ENCODE results near the gene PLEKHO2.
A peak's percentile ranks its signal among the peaks of the same experiment; 100 is the strongest.

The PLEKHO2 gene

GRCh38 chr15:64895285-64896065 is 53.8 kb downstream of the PLEKHO2 start:
- DNase-seq: no peak

- no peak for DNase-seq
Measured at GRCh38 chr15:64896371-64897069, 54.8 kb downstream of the PLEKHO2 start.

GRCh38 chr15:64897345-64897985 is 55.8 kb downstream of the PLEKHO2 start:
- DNase-seq: no peak

DNA sequence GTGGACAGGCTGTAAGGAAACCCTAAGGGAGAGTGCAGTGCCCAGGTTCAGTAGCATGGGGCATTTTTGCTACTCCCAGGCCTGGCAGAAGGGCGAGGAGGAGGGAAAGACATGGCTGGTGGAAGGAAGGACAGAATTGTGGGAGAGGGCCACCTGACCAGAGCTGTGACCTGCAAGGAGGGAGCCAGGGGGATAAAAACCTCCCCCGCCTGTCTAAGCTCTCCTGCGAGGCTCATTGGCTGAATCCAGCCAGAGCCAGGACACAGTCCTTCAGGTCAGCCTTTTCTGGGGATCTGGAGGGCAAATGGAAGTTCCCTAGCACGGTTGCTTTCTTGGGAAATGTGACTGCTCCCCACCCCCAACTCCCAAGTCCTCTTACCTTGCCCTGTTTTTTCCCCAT is 56.7 kb downstream of the PLEKHO2 start:
- DNase-seq: no peak

DNA sequence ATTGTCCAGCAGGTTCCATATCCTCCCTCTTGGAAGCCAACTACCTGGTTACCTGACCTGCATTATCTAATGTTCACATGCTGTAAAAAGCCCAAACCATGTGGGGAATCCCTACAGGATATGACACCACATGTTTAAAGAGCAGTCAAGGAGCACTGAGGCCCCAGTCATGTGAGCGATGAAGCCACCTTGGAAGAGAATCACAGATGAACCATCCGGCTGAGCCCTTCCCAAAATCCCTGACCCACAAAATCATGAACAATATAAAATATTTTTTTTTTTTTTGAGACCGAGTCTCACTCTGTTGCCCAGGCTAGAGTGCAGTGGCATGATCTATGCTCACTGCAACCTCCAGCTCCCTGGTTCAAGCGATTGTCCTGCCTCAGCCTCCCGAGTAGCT is 59.4 kb downstream of the PLEKHO2 start:
- DNase-seq: no peak

DNA sequence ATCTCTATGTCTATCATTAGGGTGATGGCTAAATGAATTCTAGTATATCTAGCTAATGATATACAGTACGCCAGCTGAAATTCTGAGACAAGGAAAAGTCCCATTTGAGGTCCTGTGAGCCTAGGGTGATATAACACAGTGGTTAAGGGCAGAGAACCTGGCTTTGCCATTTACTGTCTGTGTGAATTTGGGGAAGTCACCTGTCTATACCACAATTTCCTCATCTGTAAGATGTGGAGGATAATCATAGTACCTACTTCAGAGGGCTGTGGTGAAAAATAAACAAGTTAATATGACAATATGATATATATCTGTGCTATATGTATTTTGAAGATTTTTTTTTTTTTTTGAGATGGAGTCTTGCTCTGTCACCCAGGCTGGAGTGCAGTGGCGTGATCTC is 60.2 kb downstream of the PLEKHO2 start:
- DNase-seq: no peak

DNA sequence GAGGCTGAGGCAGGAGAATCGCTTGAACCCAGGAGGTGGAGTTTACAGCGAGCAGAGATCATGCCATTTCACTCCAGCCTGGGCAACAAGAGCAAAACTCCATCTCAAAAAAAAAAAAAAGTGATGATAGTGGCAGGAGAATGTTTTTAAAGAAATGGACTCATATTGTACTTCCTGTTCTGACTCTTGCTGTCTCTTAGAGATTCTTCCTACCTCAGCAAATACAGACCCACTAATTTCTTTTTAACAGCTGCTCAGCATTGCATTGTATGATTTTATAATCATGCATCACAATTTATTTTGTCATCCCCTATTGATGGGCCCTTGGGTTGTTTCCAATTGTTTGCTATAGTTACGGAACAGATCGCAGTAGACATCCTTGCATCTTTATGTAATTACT is 61.1 kb downstream of the PLEKHO2 start:
- DNase-seq: no peak

GRCh38 chr15:64903326-64903950 is 61.7 kb downstream of the PLEKHO2 start:
- no peak for DNase-seq

- no peak for DNase-seq
Measured at GRCh38 chr15:64904189-64904588, 62.5 kb downstream of the PLEKHO2 start.

- DNase-seq: no peak
Measured at GRCh38 chr15:64905119-64905831, 63.6 kb downstream of the PLEKHO2 start.

GRCh38 chr15:64905941-64906340 is 64.2 kb downstream of the PLEKHO2 start:
- DNase-seq: no peak

- DNase-seq: no peak
Measured at GRCh38 chr15:64906402-64906801, 64.7 kb downstream of the PLEKHO2 start.

DNA sequence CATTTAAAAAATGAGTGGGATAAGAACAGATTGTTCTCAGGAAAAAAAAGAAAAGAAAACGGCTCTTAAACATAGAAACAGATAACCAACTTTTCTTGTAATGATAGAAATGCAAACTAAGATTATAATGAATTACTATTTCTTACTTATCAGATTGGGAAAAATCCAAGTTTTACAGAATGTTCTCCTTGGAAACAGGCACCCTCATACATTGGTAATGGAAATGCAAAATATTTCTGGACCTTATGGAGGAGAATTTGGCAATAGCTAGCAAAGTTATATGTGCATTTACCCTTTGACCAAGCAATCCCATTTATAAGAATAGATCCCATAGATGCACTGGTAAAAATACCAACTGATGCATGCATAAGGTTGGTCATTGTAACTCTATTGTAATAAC is 66.3 kb downstream of the PLEKHO2 start:
- DNase-seq: no peak

- no peak for DNase-seq
Measured at GRCh38 chr15:64909546-64909945, 67.8 kb downstream of the PLEKHO2 start.

GRCh38 chr15:64911311-64912186 is 69.8 kb downstream of the PLEKHO2 start, which contains the start of gene ANKDD1A:
TSS of gene ANKDD1A (plus strand) at chr15:64911902. CDS start at chr15:64911931, 29 bp downstream.
- DNase-seq: peak in 1 of 2 experiments; percentile 7

DNA sequence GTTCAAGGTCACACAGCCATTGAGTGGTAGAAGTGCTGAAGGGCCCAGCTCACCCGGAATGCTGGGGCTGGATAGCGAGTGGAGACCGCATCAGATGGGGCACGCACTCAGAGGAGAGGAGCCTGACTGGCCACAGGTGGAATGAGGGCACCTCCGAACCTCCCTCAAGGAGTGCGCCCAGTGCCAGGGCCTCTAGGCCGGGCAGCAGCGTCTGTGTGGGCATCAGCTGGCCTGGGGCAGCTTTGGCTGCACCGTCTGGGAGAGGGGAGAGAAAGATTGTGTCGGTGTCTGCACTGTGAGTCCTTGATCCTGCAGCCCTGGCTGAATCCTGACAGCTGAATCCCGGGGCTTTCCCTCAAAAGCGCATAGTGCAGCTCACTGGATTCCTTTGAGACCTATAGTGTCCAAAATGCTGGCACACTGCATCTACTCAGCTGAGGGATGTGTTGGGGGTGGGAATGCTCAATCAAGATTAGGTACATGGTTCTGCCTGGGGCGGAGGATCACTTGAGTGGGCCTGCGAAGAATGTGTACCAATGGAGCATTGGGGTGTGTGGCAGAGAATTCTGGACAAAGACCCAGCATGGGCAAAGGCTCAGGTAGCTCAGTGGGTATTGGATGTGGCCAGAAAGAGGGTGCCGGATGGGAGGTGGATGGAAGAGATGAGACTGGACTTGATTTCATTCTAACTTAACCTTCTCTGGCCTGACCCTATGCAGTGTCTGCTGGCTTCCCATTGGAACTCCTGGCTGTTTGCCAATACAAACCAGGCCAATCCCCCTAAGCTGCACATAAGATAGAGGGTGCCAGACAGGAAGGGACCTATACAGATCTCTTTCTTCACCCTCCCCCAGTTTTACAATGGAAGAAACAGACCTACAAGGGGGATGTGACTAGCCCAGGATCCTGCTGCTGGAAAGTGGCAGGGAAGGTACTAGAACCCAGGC is 70.9 kb downstream of the PLEKHO2 start:
- no peak for DNase-seq

DNA sequence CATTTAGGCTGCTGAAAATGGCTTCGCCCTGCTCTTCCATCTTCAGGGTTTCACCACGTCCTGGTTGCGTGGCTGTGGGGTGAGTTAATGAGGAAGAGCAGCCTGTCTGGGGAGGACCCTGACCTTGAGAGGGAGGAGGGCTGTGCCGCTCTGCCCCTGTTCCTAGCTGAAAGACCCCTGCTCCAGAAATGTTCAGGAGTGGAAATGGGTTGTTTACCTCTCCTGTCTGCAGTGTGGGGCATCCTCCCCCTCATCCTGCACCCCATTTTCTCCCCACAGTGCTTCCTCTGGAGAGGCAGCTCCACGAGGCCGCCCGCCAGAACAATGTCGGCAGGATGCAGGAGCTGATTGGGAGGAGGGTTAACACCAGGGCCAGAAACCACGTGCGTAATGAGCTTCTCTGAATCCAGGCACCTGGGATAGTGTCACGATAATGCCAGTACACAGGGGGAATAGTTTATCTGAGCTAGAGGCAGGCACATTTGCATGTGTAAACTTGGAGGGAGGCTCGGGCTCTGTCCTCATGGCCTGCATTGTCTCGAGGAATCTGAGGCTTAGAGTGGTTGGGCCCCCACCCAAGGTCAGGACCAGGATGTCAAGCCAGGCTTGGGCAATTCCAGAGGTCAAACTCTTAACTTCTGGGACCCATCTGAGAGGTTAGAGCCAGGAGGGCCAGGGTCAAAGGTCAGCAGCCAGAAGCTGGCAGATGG is 74.0 kb downstream of the PLEKHO2 start:
- no peak for DNase-seq

GRCh38 chr15:64916365-64916764 is 74.7 kb downstream of the PLEKHO2 start:
- no peak for DNase-seq

DNA sequence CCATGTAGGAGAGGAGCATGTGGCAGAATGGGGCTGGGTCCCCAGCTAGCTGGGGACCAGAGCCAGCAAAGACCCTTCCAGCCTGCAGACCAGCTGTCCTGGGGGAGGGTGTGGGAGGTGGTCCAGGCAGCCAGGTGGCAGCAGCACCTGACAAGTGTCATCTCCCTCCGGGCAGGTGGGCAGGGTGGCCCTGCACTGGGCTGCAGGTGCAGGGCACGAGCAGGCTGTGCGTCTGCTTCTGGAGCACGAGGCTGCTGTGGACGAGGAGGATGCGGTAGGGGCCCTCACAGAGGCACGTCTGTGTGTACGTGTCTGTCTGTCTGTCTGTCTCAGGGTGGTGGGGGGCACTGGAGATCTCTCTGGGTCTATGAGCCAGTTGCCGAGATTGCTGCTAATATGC is 75.5 kb downstream of the PLEKHO2 start:
- no peak for DNase-seq

Data from NCI-H187 (cell line).